HepG2 (cell line): ENCODE results near the gene IGF2BP3. TPM values are rescaled to one million over a fixed set of nuclear protein-coding genes. Genes with fewer than 3 reads are reported as not detected.

Experiments used
- CREB1 ChIP-seq, 2 experiments: fragments of 450-650 bp in 1 of 2; IDR thresholded peaks; 2 replicates each; pipeline ENCODE4 v1.6.1; 2016 to 2017; ENCODE audit warnings: control low read depth in 1 of 2, mild to moderate bottlenecking in 1 of 2, missing compliant biosample characterization in 1 of 2, missing genetic modification characterization in 1 of 2
- EZH2 ChIP-seq: conservative IDR thresholded peaks from 2 replicates; pipeline ENCODE4 v1.6.1; 2012; ENCODE audit warnings: mild to moderate bottlenecking, low read depth, low read length, moderate library complexity
- FOXO1 ChIP-seq: sonication (generic); formaldehyde crosslinking; IDR thresholded peaks from 2 replicates; pipeline ENCODE4 v1.4.0; 2020; ENCODE audit warnings: missing genetic modification reagents
- KDM2A ChIP-seq: sonication (generic); formaldehyde crosslinking; IDR thresholded peaks from 2 replicates; pipeline ENCODE4 v1.4.0; 2020; ENCODE audit warnings: low read depth, missing genetic modification reagents, borderline replicate concordance
- KDM5B ChIP-seq: sonication (generic); formaldehyde crosslinking; IDR thresholded peaks from 2 replicates; pipeline ENCODE4 v1.4.0; 2020; ENCODE audit warnings: missing genetic modification reagents, mild to moderate bottlenecking, borderline replicate concordance
- MED1 ChIP-seq: sonication (generic); formaldehyde crosslinking; IDR thresholded peaks from 2 replicates; pipeline ENCODE4 v1.4.0; 2020; ENCODE audit warnings: missing genetic modification reagents
- XBP1 ChIP-seq: sonication (generic); formaldehyde crosslinking; IDR thresholded peaks from 2 replicates; pipeline ENCODE4 v1.5.0; 2020; ENCODE audit warnings: missing genetic modification reagents
- YEATS4 ChIP-seq: sonication (generic); formaldehyde crosslinking; IDR thresholded peaks from 2 replicates; pipeline ENCODE4 v1.4.0; 2020; ENCODE audit warnings: missing genetic modification reagents, borderline replicate concordance
- ZBTB1 ChIP-seq: sonication (generic); formaldehyde crosslinking; IDR thresholded peaks from 2 replicates; pipeline ENCODE4 v1.4.0; 2020; ENCODE audit warnings: missing genetic modification reagents, borderline replicate concordance
- ZNF12 ChIP-seq: sonication (generic); formaldehyde crosslinking; IDR thresholded peaks from 2 replicates; pipeline ENCODE4 v1.5.0; 2020; ENCODE audit warnings: missing genetic modification reagents
- ZNF331 ChIP-seq: sonication (generic); formaldehyde crosslinking; IDR thresholded peaks from 2 replicates; pipeline ENCODE4 v1.4.0; 2020; ENCODE audit warnings: missing genetic modification reagents
- ZNF672 ChIP-seq: sonication (generic); formaldehyde crosslinking; IDR thresholded peaks from 2 replicates; pipeline ENCODE4 v1.8.1; 2022; ENCODE audit warnings: missing genetic modification reagents
- ZNF737 ChIP-seq: sonication (generic); formaldehyde crosslinking; IDR thresholded peaks from 2 replicates; pipeline ENCODE4 v1.5.0; 2020; ENCODE audit warnings: missing genetic modification reagents, mild to moderate bottlenecking, borderline replicate concordance
- ZNF766 ChIP-seq: sonication (generic); formaldehyde crosslinking; IDR thresholded peaks from 2 replicates; pipeline ENCODE4 v1.5.0; 2020; ENCODE audit warnings: missing genetic modification reagents, borderline replicate concordance
- ZNF776 ChIP-seq: sonication (generic); formaldehyde crosslinking; IDR thresholded peaks from 2 replicates; pipeline ENCODE4 v1.4.0; 2020; ENCODE audit warnings: mild to moderate bottlenecking, missing genetic modification reagents
- polyA plus RNA-seq, 8 experiments: library from polyadenylated mRNA; depleted of rRNA in 3 of 8; stranded (reverse) in 7 of 8; unstranded in 1 of 8; fragments of >200 nt; fragmentation: Illumina TruSeq in 4 of 8; extraction: Trizol in 4 of 8; gene quantifications; 2 replicates each; pipeline versions ENCODE4 v1.2.1 to v1.2.3, GENCODE V29; 2011 to 2016; ENCODE audit warnings: low read depth in 4 of 8, missing spikeins in 1 of 8, mixed read lengths in 1 of 8; ENCODE audit not compliant: insufficient read depth in 1 of 8
- total RNA-seq, 5 experiments: library from RNA; depleted of rRNA; stranded (reverse); fragments of >200 nt; fragmentation: Illumina TruSeq; extraction: Trizol; gene quantifications; 2 replicates each; pipeline ENCODE4 v1.2.3, GENCODE V29; 2016; ENCODE audit warnings: low read depth in 1 of 5
- TF ChIP-seq, protein P1 (sequence below): sonication (generic); formaldehyde crosslinking; IDR thresholded peaks from 2 replicates; pipeline ENCODE4 v1.4.0; 2020; ENCODE audit warnings: mild to moderate bottlenecking, missing genetic modification reagents
- TF ChIP-seq, protein P2 (sequence below): sonication (generic); formaldehyde crosslinking; IDR thresholded peaks from 2 replicates; pipeline ENCODE4 v1.8.0; 2023; ENCODE audit warnings: mild to moderate bottlenecking, missing genetic modification reagents
- TF ChIP-seq, protein P3 (sequence below): IDR thresholded peaks from 2 replicates; pipeline ENCODE4 v1.6.1; 2012; ENCODE audit warnings: inconsistent platforms
- TF ChIP-seq, protein P4 (sequence below): sonication (generic); formaldehyde crosslinking; IDR thresholded peaks from 2 replicates; pipeline ENCODE4 v1.8.0; 2022; ENCODE audit warnings: missing genetic modification reagents, mild to moderate bottlenecking, borderline replicate concordance
- TF ChIP-seq, protein P5 (sequence below): sonication (generic); formaldehyde crosslinking; IDR thresholded peaks from 2 replicates; pipeline ENCODE4 v1.9.0; 2021; ENCODE audit warnings: missing genetic modification reagents, borderline replicate concordance
- TF ChIP-seq, protein P6 (sequence below): sonication (generic); formaldehyde crosslinking; IDR thresholded peaks from 2 replicates; pipeline ENCODE4 v1.5.1; 2020; ENCODE audit warnings: missing genetic modification reagents, mild to moderate bottlenecking, borderline replicate concordance
- TF ChIP-seq, protein P7 (sequence below): sonication (generic); formaldehyde crosslinking; conservative IDR thresholded peaks from 2 replicates; pipeline ENCODE4 v1.5.0; 2020; ENCODE audit warnings: missing genetic modification reagents

IGF2BP3 gene
- total and polyA plus RNA-seq, 2 of the 13 experiments (the other 11 are each of a cell fraction or from before 2014, with no cell fraction given), result 37.7 to 39.5 TPM

DNA sequence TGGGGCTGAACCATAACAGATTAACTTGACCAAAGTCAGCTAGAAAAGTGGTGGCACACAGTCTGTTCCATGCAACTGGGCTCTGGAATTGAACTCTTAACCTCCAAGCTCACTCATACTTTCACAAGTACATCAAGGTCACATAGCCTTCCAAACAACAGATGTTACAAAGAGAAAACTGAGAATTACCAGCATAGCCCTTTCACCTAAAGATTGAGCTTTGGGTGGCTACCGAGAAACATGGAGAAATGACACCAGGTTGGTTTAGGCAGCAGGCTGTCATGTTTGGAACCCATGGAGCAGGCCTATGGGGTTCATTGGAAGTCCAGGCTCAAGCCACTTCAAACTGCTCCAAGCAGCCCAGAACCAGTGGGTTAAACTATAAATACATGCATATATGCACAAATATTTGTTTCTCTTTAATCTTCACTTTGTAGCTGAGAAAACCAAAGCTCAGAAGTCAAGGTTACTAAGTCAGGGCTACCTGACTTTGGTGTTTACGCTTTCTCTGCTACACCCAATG is 112.1 kb downstream of the IGF2BP3 start (continued):
- TF ChIP-seq, protein P1, sequence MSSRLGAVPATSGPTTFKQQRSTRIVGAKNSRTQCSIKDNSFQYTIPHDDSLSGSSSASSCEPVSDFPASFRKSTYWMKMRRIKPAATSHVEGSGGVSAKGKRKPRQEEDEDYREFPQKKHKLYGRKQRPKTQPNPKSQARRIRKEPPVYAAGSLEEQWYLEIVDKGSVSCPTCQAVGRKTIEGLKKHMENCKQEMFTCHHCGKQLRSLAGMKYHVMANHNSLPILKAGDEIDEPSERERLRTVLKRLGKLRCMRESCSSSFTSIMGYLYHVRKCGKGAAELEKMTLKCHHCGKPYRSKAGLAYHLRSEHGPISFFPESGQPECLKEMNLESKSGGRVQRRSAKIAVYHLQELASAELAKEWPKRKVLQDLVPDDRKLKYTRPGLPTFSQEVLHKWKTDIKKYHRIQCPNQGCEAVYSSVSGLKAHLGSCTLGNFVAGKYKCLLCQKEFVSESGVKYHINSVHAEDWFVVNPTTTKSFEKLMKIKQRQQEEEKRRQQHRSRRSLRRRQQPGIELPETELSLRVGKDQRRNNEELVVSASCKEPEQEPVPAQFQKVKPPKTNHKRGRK (CRISPR knock-in tag), result no peak
- TF ChIP-seq, protein P2, sequence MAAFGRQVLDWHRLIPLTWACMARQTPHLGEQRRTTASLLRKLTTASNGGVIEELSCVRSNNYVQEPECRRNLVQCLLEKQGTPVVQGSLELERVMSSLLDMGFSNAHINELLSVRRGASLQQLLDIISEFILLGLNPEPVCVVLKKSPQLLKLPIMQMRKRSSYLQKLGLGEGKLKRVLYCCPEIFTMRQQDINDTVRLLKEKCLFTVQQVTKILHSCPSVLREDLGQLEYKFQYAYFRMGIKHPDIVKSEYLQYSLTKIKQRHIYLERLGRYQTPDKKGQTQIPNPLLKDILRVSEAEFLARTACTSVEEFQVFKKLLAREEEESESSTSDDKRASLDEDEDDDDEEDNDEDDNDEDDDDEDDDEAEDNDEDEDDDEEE (CRISPR knock-in tag), result no peak
- no peak for TF ChIP-seq XBP1
- no peak for TF ChIP-seq ZNF331 (CRISPR knock-in tag)
- TF ChIP-seq, protein P3, sequence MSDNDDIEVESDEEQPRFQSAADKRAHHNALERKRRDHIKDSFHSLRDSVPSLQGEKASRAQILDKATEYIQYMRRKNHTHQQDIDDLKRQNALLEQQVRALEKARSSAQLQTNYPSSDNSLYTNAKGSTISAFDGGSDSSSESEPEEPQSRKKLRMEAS, result no peak
- TF ChIP-seq YEATS4 (CRISPR knock-in tag), result no peak
- no peak for TF ChIP-seq ZNF737 (CRISPR knock-in tag)
- TF ChIP-seq, protein P4, sequence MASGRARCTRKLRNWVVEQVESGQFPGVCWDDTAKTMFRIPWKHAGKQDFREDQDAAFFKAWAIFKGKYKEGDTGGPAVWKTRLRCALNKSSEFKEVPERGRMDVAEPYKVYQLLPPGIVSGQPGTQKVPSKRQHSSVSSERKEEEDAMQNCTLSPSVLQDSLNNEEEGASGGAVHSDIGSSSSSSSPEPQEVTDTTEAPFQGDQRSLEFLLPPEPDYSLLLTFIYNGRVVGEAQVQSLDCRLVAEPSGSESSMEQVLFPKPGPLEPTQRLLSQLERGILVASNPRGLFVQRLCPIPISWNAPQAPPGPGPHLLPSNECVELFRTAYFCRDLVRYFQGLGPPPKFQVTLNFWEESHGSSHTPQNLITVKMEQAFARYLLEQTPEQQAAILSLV (CRISPR knock-in tag), result no peak
- no peak for TF ChIP-seq ZNF672 (CRISPR knock-in tag)
- no peak for TF ChIP-seq KDM2A (CRISPR knock-in tag)
- TF ChIP-seq, protein P5, sequence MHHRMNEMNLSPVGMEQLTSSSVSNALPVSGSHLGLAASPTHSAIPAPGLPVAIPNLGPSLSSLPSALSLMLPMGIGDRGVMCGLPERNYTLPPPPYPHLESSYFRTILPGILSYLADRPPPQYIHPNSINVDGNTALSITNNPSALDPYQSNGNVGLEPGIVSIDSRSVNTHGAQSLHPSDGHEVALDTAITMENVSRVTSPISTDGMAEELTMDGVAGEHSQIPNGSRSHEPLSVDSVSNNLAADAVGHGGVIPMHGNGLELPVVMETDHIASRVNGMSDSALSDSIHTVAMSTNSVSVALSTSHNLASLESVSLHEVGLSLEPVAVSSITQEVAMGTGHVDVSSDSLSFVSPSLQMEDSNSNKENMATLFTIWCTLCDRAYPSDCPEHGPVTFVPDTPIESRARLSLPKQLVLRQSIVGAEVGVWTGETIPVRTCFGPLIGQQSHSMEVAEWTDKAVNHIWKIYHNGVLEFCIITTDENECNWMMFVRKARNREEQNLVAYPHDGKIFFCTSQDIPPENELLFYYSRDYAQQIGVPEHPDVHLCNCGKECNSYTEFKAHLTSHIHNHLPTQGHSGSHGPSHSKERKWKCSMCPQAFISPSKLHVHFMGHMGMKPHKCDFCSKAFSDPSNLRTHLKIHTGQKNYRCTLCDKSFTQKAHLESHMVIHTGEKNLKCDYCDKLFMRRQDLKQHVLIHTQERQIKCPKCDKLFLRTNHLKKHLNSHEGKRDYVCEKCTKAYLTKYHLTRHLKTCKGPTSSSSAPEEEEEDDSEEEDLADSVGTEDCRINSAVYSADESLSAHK, result no peak
- TF ChIP-seq FOXO1, result peak; percentile 48; the same call in 1 of the 2 replicates
- TF ChIP-seq ZNF12, result no peak
- no peak for TF ChIP-seq ZBTB1 (CRISPR knock-in tag)
- no peak for TF ChIP-seq EZH2
- TF ChIP-seq KDM5B (CRISPR knock-in tag), result no peak
- TF ChIP-seq, protein P6, sequence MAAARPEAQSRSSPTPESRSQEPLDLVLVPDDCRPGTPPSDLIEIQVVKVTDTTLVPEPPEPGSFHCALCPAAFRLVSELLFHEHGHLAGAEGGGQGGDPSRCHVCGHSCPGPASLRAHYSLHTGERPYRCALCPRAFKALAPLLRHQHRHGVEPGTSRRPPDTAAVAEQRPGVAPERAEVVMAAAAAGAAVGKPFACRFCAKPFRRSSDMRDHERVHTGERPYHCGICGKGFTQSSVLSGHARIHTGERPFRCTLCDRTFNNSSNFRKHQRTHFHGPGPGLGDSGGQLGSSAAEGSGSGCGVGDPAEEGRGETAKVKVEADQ (CRISPR knock-in tag), result no peak
- peak; percentile 67 for TF ChIP-seq MED1 (CRISPR knock-in tag)
- TF ChIP-seq CREB1 (IDR thresholded peaks at IDR 0.05), result no peak
- no peak for TF ChIP-seq CREB1 (CRISPR knock-in tag; IDR thresholded peaks at IDR 0.05)
- TF ChIP-seq ZNF776 (CRISPR knock-in tag), result no peak
- TF ChIP-seq ZNF766 (CRISPR knock-in tag), result no peak
- TF ChIP-seq, protein P7, sequence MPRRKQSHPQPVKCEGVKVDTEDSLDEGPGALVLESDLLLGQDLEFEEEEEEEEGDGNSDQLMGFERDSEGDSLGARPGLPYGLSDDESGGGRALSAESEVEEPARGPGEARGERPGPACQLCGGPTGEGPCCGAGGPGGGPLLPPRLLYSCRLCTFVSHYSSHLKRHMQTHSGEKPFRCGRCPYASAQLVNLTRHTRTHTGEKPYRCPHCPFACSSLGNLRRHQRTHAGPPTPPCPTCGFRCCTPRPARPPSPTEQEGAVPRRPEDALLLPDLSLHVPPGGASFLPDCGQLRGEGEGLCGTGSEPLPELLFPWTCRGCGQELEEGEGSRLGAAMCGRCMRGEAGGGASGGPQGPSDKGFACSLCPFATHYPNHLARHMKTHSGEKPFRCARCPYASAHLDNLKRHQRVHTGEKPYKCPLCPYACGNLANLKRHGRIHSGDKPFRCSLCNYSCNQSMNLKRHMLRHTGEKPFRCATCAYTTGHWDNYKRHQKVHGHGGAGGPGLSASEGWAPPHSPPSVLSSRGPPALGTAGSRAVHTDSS (CRISPR knock-in tag), result no peak
